Caco-2 (cell line): ENCODE measurements around the gene PLRG1. TPM values are rescaled to one million over a fixed set of nuclear protein-coding genes. Genes with fewer than 3 reads are reported as not detected.

Source experiments
- BruUV-seq: library from RNA; stranded (reverse); fragments of 400-500 nt; replicated peaks from 2 replicates; lab custom pipeline; 2021; lab: Mats Ljungman, UMichigan
- CTCF ChIA-PET: fragments of 300-600 bp; sonication (Branson Sonifier 250); formaldehyde crosslinking; loops from one replicate; lab custom pipeline; 2022; ENCODE audit warnings: antibody characterized with exemption; lab: Charles Lee
- POLR2A ChIA-PET: fragments of 300-600 bp; sonication (Branson Sonifier 250); formaldehyde crosslinking; loops from one replicate; lab custom pipeline; 2022; ENCODE audit warnings: antibody characterized with exemption; lab: Charles Lee
- DNase-seq, 2 experiments: peaks; one replicate each; pipeline versions ENCODE4 v3.0.0 to v3.0.0-alpha.2; 2020 to 2022
- H3K27me3 ChIP-seq: replicated peaks from 2 replicates; pipeline ENCODE4 v1.6.0; 2011; ENCODE audit warnings: low read length; ENCODE audit not compliant: control insufficient read depth, insufficient read depth
- H3K36me3 ChIP-seq: 2 replicates; pipeline ENCODE4 v1.5.1; 2011; ENCODE audit warnings: low read length; ENCODE audit not compliant: control insufficient read depth, insufficient read depth
- H3K4me1 ChIP-seq: fragments of 250-450 bp; sonication (Bioruptor Pico); 2 replicates; pipeline ENCODE4 v1.5.1; 2020; ENCODE audit warnings: mild to moderate bottlenecking
- H3K4me3 ChIP-seq: 2 replicates; pipeline ENCODE4 v1.5.1; 2011; ENCODE audit warnings: low read depth, mild to moderate bottlenecking, control low read depth, low read length
- H3K9me3 ChIP-seq: fragments of 250-450 bp; sonication (Bioruptor Pico); 2 replicates; pipeline ENCODE4 v1.5.1; 2020; ENCODE audit warnings: mild to moderate bottlenecking, moderate library complexity
- H3K27ac Mint-ChIP-seq: one replicate; pipeline ENCODE4 v1.8.0; 2022; ENCODE audit warnings: mixed read lengths; ENCODE audit not compliant: unreplicated experiment
- H3K27me3 Mint-ChIP-seq: one replicate; pipeline ENCODE4 v1.8.0; 2022; ENCODE audit warnings: mixed read lengths; ENCODE audit not compliant: insufficient read depth, unreplicated experiment
- H3K36me3 Mint-ChIP-seq: one replicate; pipeline ENCODE4 v1.8.0; 2022; ENCODE audit warnings: mild to moderate bottlenecking, mixed read lengths; ENCODE audit not compliant: insufficient read depth, unreplicated experiment
- H3K4me1 Mint-ChIP-seq: one replicate; pipeline ENCODE4 v1.8.0; 2022; ENCODE audit warnings: low read depth, mixed read lengths; ENCODE audit not compliant: unreplicated experiment
- H3K4me3 Mint-ChIP-seq: one replicate; pipeline ENCODE4 v1.8.0; 2022; ENCODE audit warnings: mild to moderate bottlenecking, moderate library complexity, mixed read lengths; ENCODE audit not compliant: unreplicated experiment
- H3K9me3 Mint-ChIP-seq: one replicate; pipeline ENCODE4 v1.8.0; 2022; ENCODE audit warnings: mixed read lengths; ENCODE audit not compliant: unreplicated experiment
- CTCF ChIP-seq, 2 experiments: fragments of 200-600 bp in 1 of 2; IDR thresholded peaks; 1 replicate in 1 of 2; 2 replicates in 1 of 2; pipeline versions ENCODE4 v1.5.1 to v1.8.0; 2011 to 2022; ENCODE audit warnings: antibody characterized with exemption in 1 of 2, control low read depth in 1 of 2, inconsistent platforms in 1 of 2, low read depth in 1 of 2, low read length in 1 of 2, mild to moderate bottlenecking in 1 of 2, moderate library complexity in 1 of 2; ENCODE audit not compliant: insufficient read depth in 1 of 2, severe bottlenecking in 1 of 2, unreplicated experiment in 1 of 2
- intact Hi-C: fragments of 100-400 bp; cut with micrococcal nuclease; formaldehyde crosslinking; loops from one replicate; pipeline ENCODE4 v1.10.0; 2022; ENCODE audit not compliant: unreplicated experiment
- total RNA-seq: library from RNA; stranded (reverse); gene quantifications from 2 replicates; pipeline ENCODE4 v1.2.3, GENCODE V29; 2022

PLRG1 gene
- total RNA-seq, 1 experiment from 2014 or later = 99.4 TPM

DNA sequence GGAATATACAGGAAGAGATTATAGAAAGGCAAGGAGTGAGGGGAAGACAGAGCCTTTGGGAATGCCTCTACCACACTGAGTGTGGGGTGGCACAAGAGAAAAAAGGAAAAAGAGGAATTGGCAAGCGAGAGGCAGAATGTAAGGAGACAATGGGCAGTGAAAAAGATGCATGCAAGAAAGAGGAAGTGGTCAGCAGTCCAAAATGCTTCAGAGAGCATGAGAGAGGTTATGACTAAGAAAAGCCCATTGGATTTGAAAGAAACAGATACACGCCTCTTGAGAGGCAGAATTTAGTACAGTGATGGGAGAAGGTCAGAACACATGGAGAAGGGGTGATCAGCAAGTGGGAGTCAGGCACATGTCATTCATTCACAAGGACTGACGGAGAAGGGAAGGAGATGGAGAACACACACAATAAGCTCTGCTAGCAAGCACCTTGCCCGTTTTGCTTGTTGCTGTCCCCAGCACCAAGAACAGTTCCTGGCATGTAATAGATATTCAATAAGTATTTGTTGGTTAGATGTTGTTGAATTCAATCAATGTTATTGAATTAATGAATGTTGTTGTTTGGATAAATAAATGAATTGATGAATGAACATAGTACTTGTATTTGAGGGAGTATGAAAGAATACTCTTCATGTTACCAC lies 65.0 kb downstream of the PLRG1 start:
- Mint-ChIP-seq H3K4me3 (no peak overlapping the region), H3K4me1 (no peaks in the 10 kb centered on the region), H3K36me3 (no peaks in the 10 kb centered on the region), H3K27ac (no peak overlapping the region), H3K27me3 (peaks cover 3% of the 10 kb centered on the region), H3K9me3 (no peaks in the 10 kb centered on the region)
- H3K27me3 ChIP-seq = peaks cover 2% of the 10 kb centered on the region
- POLR2A ChIA-PET = no interaction called here
- no TSS peak for BruUV-seq
- DNase-seq = no peak
- no peak overlapping the region for H3K4me3 ChIP-seq
- no peak for TF ChIP-seq CTCF (IDR thresholded peaks at IDR 0.05; ENCODE audit: insufficient read depth in 1 of 2, low read depth in 1 of 2, low read length in 1 of 2, severe bottlenecking in 1 of 2, unreplicated experiment in 1 of 2)
- CTCF ChIA-PET = no interaction called here
- intact Hi-C loops = no loop called here
- no peaks in the 10 kb centered on the region for H3K4me1 ChIP-seq
- H3K9me3 ChIP-seq = no peaks in the 10 kb centered on the region
- no peaks in the 10 kb centered on the region for H3K36me3 ChIP-seq

Other genes with a start within 250 kb of the PLRG1 start
- not detected in 2 replicates for gene DCHS2, start 58.6 kb downstream of the PLRG1 start, total RNA-seq
- gene FGB, start 12.6 kb upstream of the PLRG1 start, total RNA-seq = 29.4 and 37.1 TPM in 2 replicates
- gene FGA, start 40.3 kb upstream of the PLRG1 start, total RNA-seq = 61.7 and 71.8 TPM in 2 replicates
- 121 and 146 TPM in 2 replicates for gene FGG, start 62.3 kb upstream of the PLRG1 start, total RNA-seq
- 0.73 and 0.91 TPM in 2 replicates for gene LRAT, start 193.6 kb upstream of the PLRG1 start, total RNA-seq
- not detected in 2 replicates for gene RBM46, start 230.9 kb upstream of the PLRG1 start, total RNA-seq